K562 (cell line): ENCODE data around the gene NT5C2. TPM values are rescaled to one million over a fixed set of nuclear protein-coding genes. Genes with fewer than 3 reads are reported as not detected.

Experiments
- ATAC-seq: fragments of 200-7000 bp; cut with Tn5 transposase; 3 replicates; pipeline ENCODE4 v1.9.1; 2020; ENCODE audit warnings: moderate library complexity
- BruUV-seq: library from RNA; stranded (reverse); fragments of 400-500 nt; replicated peaks from 2 replicates; lab custom pipeline; 2021; lab: Mats Ljungman, UMichigan
- CTCF ChIA-PET: fragments of 300-600 bp; formaldehyde crosslinking; extraction: SDS; loops from one replicate; lab custom pipeline; 2021; ENCODE audit warnings: low intra/inter-chr PET ratio; lab: Yijun Ruan, JAX
- POLR2A ChIA-PET: fragments of 300-600, 350-650 bp; sonication (Branson Sonifier 250); formaldehyde crosslinking; extraction: SDS; loops from one replicate; lab custom pipeline; 2021; ENCODE audit warnings: antibody characterized with exemption, inconsistent platforms; lab: Yijun Ruan, JAX
- DNase-seq, 4 experiments: peaks; one replicate each; pipeline versions ENCODE4 v3.0.0 to v3.0.0-alpha.2; 2011 to 2018; ENCODE audit warnings: low spot score in 3 of 4, mixed read lengths in 3 of 4; ENCODE audit errors: extremely low read depth in 1 of 4
- FAIRE-seq: peaks from 2 replicates; lab custom pipeline; 2011; peaks lifted over from hg19 to GRCh38; lab: Jason Lieb, UNC
- H2AFZ ChIP-seq: 2 replicates; pipeline ENCODE4 v1.6.0; 2011; ENCODE audit warnings: low read depth, low read length, control low read depth, inconsistent platforms
- H3K27ac ChIP-seq: fragments of 200-600 bp; 3 replicates; pipeline ENCODE4 v1.8.0; 2011; ENCODE audit warnings: low read depth, mild to moderate bottlenecking, control low read depth, inconsistent platforms, low read length, moderate library complexity, mixed read lengths; ENCODE audit errors: extremely low read depth
- H3K27me3 ChIP-seq, 2 experiments: fragments of 300-600 bp in 1 of 2; 2 replicates in 1 of 2; 3 replicates in 1 of 2; pipeline versions ENCODE4 v1.6.0 to v1.8.0; 2011; ENCODE audit warnings: inconsistent platforms in 2 of 2, low read length in 2 of 2, mild to moderate bottlenecking in 1 of 2, mixed read lengths in 1 of 2, moderate library complexity in 1 of 2; ENCODE audit not compliant: control insufficient read depth in 2 of 2, insufficient read depth in 2 of 2
- H3K36me3 ChIP-seq: fragments of 300-600 bp; 3 replicates; pipeline ENCODE4 v1.8.0; 2011; ENCODE audit warnings: mild to moderate bottlenecking, low read length, inconsistent platforms; ENCODE audit not compliant: control insufficient read depth, insufficient read depth
- H3K4me1 ChIP-seq, 2 experiments: fragments of 200-600 bp in 1 of 2; replicated peaks in 1 of 2; 2 replicates in 1 of 2; 3 replicates in 1 of 2; pipeline versions ENCODE4 v1.5.1 to v1.8.0; 2011; ENCODE audit warnings: inconsistent platforms in 2 of 2, low read length in 2 of 2, mild to moderate bottlenecking in 1 of 2, mixed read lengths in 1 of 2, moderate library complexity in 1 of 2; ENCODE audit not compliant: control insufficient read depth in 2 of 2, insufficient read depth in 2 of 2
- H3K4me2 ChIP-seq: 2 replicates; pipeline ENCODE4 v1.6.1; 2011; ENCODE audit warnings: low read length, control low read depth, inconsistent platforms, mixed read lengths; ENCODE audit not compliant: insufficient read depth
- H3K4me3 ChIP-seq: fragments of 200-600 bp; sonication (generic), shearing (Covaris generic); 2 replicates; pipeline ENCODE4 v1.5.1; 2016; ENCODE audit warnings: control low read depth, inconsistent platforms
- H3K79me2 ChIP-seq: fragments of 200-600 bp; 3 replicates; pipeline ENCODE4 v1.8.0; 2011; ENCODE audit warnings: low read length, inconsistent platforms; ENCODE audit not compliant: control insufficient read depth, insufficient read depth
- H3K9ac ChIP-seq, 2 experiments: 2 replicates each; pipeline versions ENCODE4 v1.6.0 to v1.6.1; 2011; ENCODE audit warnings: low read depth in 2 of 2, low read length in 2 of 2, control low read depth in 1 of 2, inconsistent platforms in 1 of 2, mild to moderate bottlenecking in 1 of 2, mixed read lengths in 1 of 2; ENCODE audit not compliant: insufficient read depth in 1 of 2
- H3K9me1 ChIP-seq: one replicate; pipeline ENCODE4 v1.6.0; 2011; ENCODE audit warnings: inconsistent platforms, mild to moderate bottlenecking, low read length, moderate library complexity; ENCODE audit not compliant: control insufficient read depth, insufficient read depth
- H3K9me3 ChIP-seq: replicated peaks from 2 replicates; pipeline ENCODE4 v1.5.1; 2011; ENCODE audit warnings: low read depth, low read length, inconsistent platforms; ENCODE audit not compliant: control insufficient read depth, insufficient read depth
- H4K20me1 ChIP-seq: replicated peaks from 2 replicates; pipeline ENCODE4 v1.6.1; 2011; ENCODE audit warnings: low read length, inconsistent platforms, mixed read lengths; ENCODE audit not compliant: control insufficient read depth, insufficient read depth
- CHD2 ChIP-seq: IDR thresholded peaks from 2 replicates; pipeline ENCODE4 v1.6.1; 2011; ENCODE audit warnings: low read depth, low read length
- CREB5 ChIP-seq: fragments of 250-450 bp; sonication (Bioruptor Pico); IDR thresholded peaks from 2 replicates; pipeline ENCODE4 v1.5.0; 2020; ENCODE audit warnings: mild to moderate bottlenecking
- ETS1 ChIP-seq: conservative IDR thresholded peaks from 2 replicates; pipeline ENCODE4 v1.6.1; 2011; ENCODE audit warnings: low read depth, mild to moderate bottlenecking, low read length; ENCODE audit not compliant: control insufficient read depth
- FOXJ2 ChIP-seq: fragments of 200-800 bp; sonication (Bioruptor generic); IDR thresholded peaks from 2 replicates; pipeline ENCODE4 v1.6.1; 2016; ENCODE audit warnings: missing genetic modification characterization, missing compliant biosample characterization
- HMG20B ChIP-seq: fragments of 250-450 bp; sonication (Bioruptor Pico); IDR thresholded peaks from 2 replicates; pipeline ENCODE4 v1.5.0; 2021; ENCODE audit warnings: mild to moderate bottlenecking
- HNRNPK ChIP-seq: fragments of 200-400 bp; formaldehyde crosslinking; IDR thresholded peaks from one replicate; pipeline ENCODE4 v1.6.1; 2018; ENCODE audit warnings: mild to moderate bottlenecking, low read depth, low read length; ENCODE audit not compliant: poor library complexity, severe bottlenecking
- HNRNPL ChIP-seq: fragments of 200-400 bp; formaldehyde crosslinking; IDR thresholded peaks from 2 replicates; pipeline ENCODE4 v1.6.1; 2017; ENCODE audit warnings: low read depth, mild to moderate bottlenecking, low read length
- NCOR1 ChIP-seq: fragments of 450-650 bp; IDR thresholded peaks from 2 replicates; pipeline ENCODE4 v1.6.1; 2016; ENCODE audit warnings: mild to moderate bottlenecking, moderate library complexity
- RB1 ChIP-seq: fragments of 450-650 bp; IDR thresholded peaks from 2 replicates; pipeline ENCODE4 v1.6.1; 2017; ENCODE audit warnings: low read depth, mild to moderate bottlenecking
- SREBF1 ChIP-seq: fragments of 150-350 bp; IDR thresholded peaks from 2 replicates; pipeline ENCODE4 v1.6.1; 2014; ENCODE audit warnings: antibody characterized with exemption, low read depth, low read length, borderline replicate concordance
- ZFP1 ChIP-seq: fragments of 450-650 bp; formaldehyde crosslinking; IDR thresholded peaks from 2 replicates; pipeline ENCODE4 v1.4.0; 2020; ENCODE audit warnings: mild to moderate bottlenecking, mixed read lengths
- ZNF133 ChIP-seq: fragments of 250-450 bp; sonication (Bioruptor Pico); IDR thresholded peaks from 2 replicates; pipeline ENCODE4 v1.4.0; 2020; ENCODE audit warnings: mild to moderate bottlenecking
- ZNF384 ChIP-seq: IDR thresholded peaks from 2 replicates; pipeline ENCODE4 v1.6.1; 2012; ENCODE audit warnings: low read depth, low read length, improper control_type of control experiment
- ZNF408 ChIP-seq: fragments of 250-450 bp; sonication (Bioruptor Pico); IDR thresholded peaks from 2 replicates; pipeline ENCODE4 v1.4.0; 2020; ENCODE audit warnings: low read depth, mild to moderate bottlenecking, moderate library complexity
- ZNF740 ChIP-seq, 3 experiments: fragments of 200-800 bp in 1 of 3; sonication (Bioruptor generic) in 1 of 3; sonication (generic) in 1 of 3; formaldehyde crosslinking in 1 of 3; IDR thresholded peaks; 2 replicates each; pipeline versions ENCODE4 v1.6.1 to v1.8.0; 2016 to 2022; ENCODE audit warnings: mild to moderate bottlenecking in 2 of 3, missing compliant biosample characterization in 2 of 3, missing genetic modification characterization in 2 of 3, missing genetic modification reagents in 1 of 3
- WGBS: fragments of 100-300 bp; shearing (Covaris generic); methylation state at CpG from one replicate; pipeline ENCODE4 v1.1.6; 2016; ENCODE audit warnings: low coverage, mixed read lengths; ENCODE audit not compliant: insufficient coverage; ENCODE audit errors: missing lambda C conversion rate; 5-methylcytosine and 5-hydroxymethylcytosine counted together
- in situ Hi-C: fragments of 300-500 bp; cut with MboI; formaldehyde crosslinking; loops from 4 replicates; pipeline ENCODE4 v1.15.0; 2018; ENCODE audit warnings: inconsistent platforms, mixed read lengths
- intact Hi-C: fragments of 100-400 bp; cut with micrococcal nuclease; formaldehyde crosslinking; loops from 2 replicates; pipeline ENCODE4 v1.14.2; 2022
- polyA plus RNA-seq, 8 experiments: library from polyadenylated mRNA; depleted of rRNA in 4 of 8; stranded (reverse) in 5 of 8; unstranded in 3 of 8; fragments of >200 nt; fragmentation: Nextera tagmentation in 2 of 8; fragmentation: Illumina TruSeq in 1 of 8; extraction: Ambion mirVana in 2 of 8; extraction: Trizol in 1 of 8; gene quantifications; 2 replicates each; pipeline versions ENCODE4 v1.2.1 to v1.2.3, GENCODE V29; 2011 to 2014; ENCODE audit warnings: inconsistent platforms in 1 of 8, missing spikeins in 1 of 8
- total RNA-seq, 7 experiments: library from RNA; depleted of rRNA in 6 of 7; stranded (reverse); fragments of >200 nt in 6 of 7; fragmentation: Illumina TruSeq in 2 of 7; extraction: Trizol in 2 of 7; gene quantifications; 2 replicates each; pipeline versions ENCODE4 v1.2.1 to v1.2.3, GENCODE V29; 2011 to 2021; ENCODE audit warnings: low replicate concordance in 1 of 7

NT5C2 gene
- total and polyA plus RNA-seq, 9 of the 15 experiments (the other 6 are each of a cell fraction or from before 2014, with no cell fraction given): 11.3 to 45.2 (median 27.7) TPM

GRCh38 chr10:103149991-103150622, 43.0 kb downstream of the NT5C2 start (continued):
- TF ChIP-seq ZNF740 (CRISPR knock-in tag; IDR thresholded peaks at IDR 0.05) (no peak), ZNF740 (tag; IDR thresholded peaks at IDR 0.05) (no peak), FOXJ2 (tag) (no peak), ZFP1 (CRISPR knock-in tag) (no peak), ZNF133 (CRISPR knock-in tag) (no peak), HMG20B (CRISPR knock-in tag) (no peak)

GRCh38 chr10:103147645-103148044, 45.4 kb downstream of the NT5C2 start:
- peaks cover 0 to 8% of the 10 kb centered on the region in 2 experiments; a peak in 2 of 5 replicates for H3K4me1 ChIP-seq
- no peaks in the 10 kb centered on the region; the same call in 2 of the 3 replicates for H3K79me2 ChIP-seq
- DNase-seq (no peak), ATAC-seq (no peak), FAIRE-seq (no peak)
- H3K36me3 ChIP-seq: no peaks in the 10 kb centered on the region; the same call in 2 of the 3 replicates
- no peak overlapping the region for H3K27ac ChIP-seq
- BruUV-seq: no TSS peak
- H4K20me1 ChIP-seq: no peaks in the 10 kb centered on the region
- ChIA-PET CTCF (no interaction called here), POLR2A (no interaction called here)
- 97% methylated on average over 4 of the region's 4 CpGs for WGBS
- no peak overlapping the region for H2AFZ ChIP-seq
- in situ Hi-C loops: no loop called here
- H3K27me3 ChIP-seq: no peaks in the 10 kb centered on the region
- intact Hi-C loops: no loop called here
- H3K9me1 ChIP-seq: no peaks in the 10 kb centered on the region
- H3K9ac ChIP-seq: no peak overlapping the region
- no peaks in the 10 kb centered on the region for H3K9me3 ChIP-seq
- H3K4me2 ChIP-seq: no peak overlapping the region
- H3K4me3 ChIP-seq: no peak overlapping the region
- TF ChIP-seq CHD2: no peak
- TF ChIP-seq ETS1: no peak
- no peak for TF ChIP-seq RB1
- TF ChIP-seq CREB5 (CRISPR knock-in tag): no peak
- no peak for TF ChIP-seq ZNF384
- TF ChIP-seq ZNF408 (CRISPR knock-in tag): no peak
- TF ChIP-seq HNRNPK: no peak
- no peak for TF ChIP-seq NCOR1
- no peak for TF ChIP-seq SREBF1
- TF ChIP-seq HNRNPL: no peak
